ENCODE data around the gene PXMP2.

The PXMP2 gene

GRCh38 chr12:132687211-132688164 lies at the start of gene PXMP2, which contains the start of gene POLE:
Gene PXMP2 (plus strand): TSS chr12:132687587. CDS start chr12:132687671, 84 bp downstream.
Gene POLE (minus strand): TSS chr12:132687342. CDS start chr12:132687315, 27 bp downstream.
- peaks cover 11% of the 10 kb centered on the region for H3K4me1 ChIP-seq (ENCODE audit: control insufficient read depth, insufficient read depth, low read length)
- H3K9ac ChIP-seq (ENCODE audit: low read length): peak within 1 kb of the TSS; percentile 55
- H3K36me3 ChIP-seq (ENCODE audit: control insufficient read depth, insufficient read depth, low read length): no peaks in the 10 kb centered on the region
- H3K9me3 ChIP-seq (ENCODE audit: control insufficient read depth, low read length): no peaks in the 10 kb centered on the region
- no peak within 1 kb of the TSS for H3K4me3 ChIP-seq (ENCODE audit: low read length)
- H3K27me3 ChIP-seq (ENCODE audit: control insufficient read depth, insufficient read depth, low read length): no peaks in the 10 kb centered on the region

- H3K4me3 ChIP-seq (ENCODE audit: low read length): no peak overlapping the region
- no peaks in the 10 kb centered on the region for H3K27me3 ChIP-seq (ENCODE audit: control insufficient read depth, insufficient read depth, low read length)
- no peak overlapping the region for H3K9ac ChIP-seq (ENCODE audit: low read length)
- H3K36me3 ChIP-seq (ENCODE audit: control insufficient read depth, insufficient read depth, low read length): peaks cover 6% of the 10 kb centered on the region
- no peaks in the 10 kb centered on the region for H3K9me3 ChIP-seq (ENCODE audit: control insufficient read depth, low read length)
- H3K4me1 ChIP-seq (ENCODE audit: control insufficient read depth, insufficient read depth, low read length): no peaks in the 10 kb centered on the region
These were observed 49.6 kb upstream of the PXMP2 start for GRCh38 chr12:132637811-132638210.

DNA sequence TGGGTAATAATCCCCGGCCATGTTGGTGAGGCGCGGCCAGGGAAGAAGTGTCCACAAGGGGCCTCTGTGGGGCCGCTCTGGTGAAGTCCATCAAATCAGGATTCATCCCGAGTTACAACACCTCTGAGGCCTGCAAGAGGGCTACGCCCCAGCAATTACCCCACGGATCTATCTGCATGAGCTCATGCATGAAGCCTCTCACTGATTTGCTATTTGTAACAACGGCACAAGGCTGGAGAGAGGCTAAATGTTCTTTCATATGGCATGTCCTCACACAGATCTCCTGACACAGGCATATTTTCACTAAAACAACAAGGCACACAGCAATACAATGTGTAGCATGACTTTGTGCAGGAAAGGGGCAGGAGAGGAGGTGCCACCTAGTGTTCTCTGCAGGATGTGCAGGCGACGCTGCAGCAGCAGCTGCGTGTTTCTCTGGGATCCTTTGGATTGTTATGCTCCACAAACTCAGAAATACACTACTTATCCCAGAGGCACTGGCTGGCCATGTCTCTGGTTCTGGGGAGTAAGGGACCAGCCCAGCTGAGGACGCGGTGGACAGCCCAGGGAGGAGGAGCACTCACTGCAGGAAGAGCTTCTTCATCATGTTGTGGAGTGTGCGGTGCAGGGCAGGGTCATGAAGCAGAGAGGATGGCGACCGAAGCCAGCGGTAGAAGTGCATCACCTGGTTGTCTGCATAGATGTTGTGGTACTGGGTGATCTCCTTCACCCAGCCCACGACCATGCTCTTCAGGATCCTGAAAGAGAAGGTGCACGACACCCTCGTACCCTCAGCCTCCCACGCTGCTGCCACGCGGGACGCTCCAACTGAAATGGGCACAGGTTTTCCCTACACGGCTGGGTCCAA lies 48.6 kb upstream of the PXMP2 start:
- H3K4me1 ChIP-seq (ENCODE audit: control insufficient read depth, insufficient read depth, low read length): no peaks in the 10 kb centered on the region
- peaks cover 6% of the 10 kb centered on the region for H3K36me3 ChIP-seq (ENCODE audit: control insufficient read depth, insufficient read depth, low read length)
- H3K4me3 ChIP-seq (ENCODE audit: low read length): no peak overlapping the region
- H3K27me3 ChIP-seq (ENCODE audit: control insufficient read depth, insufficient read depth, low read length): no peaks in the 10 kb centered on the region
- no peaks in the 10 kb centered on the region for H3K9me3 ChIP-seq (ENCODE audit: control insufficient read depth, low read length)
- no peak overlapping the region for H3K9ac ChIP-seq (ENCODE audit: low read length)

GRCh38 chr12:132639956-132640520 lies 47.3 kb upstream of the PXMP2 start:
- peaks cover 6% of the 10 kb centered on the region for H3K36me3 ChIP-seq (ENCODE audit: control insufficient read depth, insufficient read depth, low read length)
- H3K9me3 ChIP-seq (ENCODE audit: control insufficient read depth, low read length): no peaks in the 10 kb centered on the region
- no peaks in the 10 kb centered on the region for H3K27me3 ChIP-seq (ENCODE audit: control insufficient read depth, insufficient read depth, low read length)
- no peaks in the 10 kb centered on the region for H3K4me1 ChIP-seq (ENCODE audit: control insufficient read depth, insufficient read depth, low read length)
- no peak overlapping the region for H3K4me3 ChIP-seq (ENCODE audit: low read length)
- H3K9ac ChIP-seq (ENCODE audit: low read length): no peak overlapping the region

DNA sequence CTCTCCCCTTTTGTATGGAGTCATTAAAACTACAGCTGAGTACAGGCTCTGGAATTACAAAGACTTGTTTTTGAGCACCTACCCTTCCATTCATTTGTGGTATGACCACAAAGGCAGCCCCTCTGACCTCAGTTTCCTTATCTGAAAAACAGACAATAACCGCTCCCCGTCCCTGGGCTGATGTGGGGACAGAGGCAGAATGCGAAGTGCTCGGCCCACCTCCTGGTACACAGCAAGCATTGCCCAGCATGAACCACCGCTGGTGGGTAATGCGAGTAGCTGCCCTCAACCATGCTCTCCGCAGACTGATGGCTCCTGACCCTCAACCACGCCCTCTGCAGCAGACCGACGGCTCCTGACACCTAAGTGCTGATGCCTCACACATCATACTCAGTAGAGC lies 46.5 kb upstream of the PXMP2 start:
- H3K36me3 ChIP-seq (ENCODE audit: control insufficient read depth, insufficient read depth, low read length): peaks cover 6% of the 10 kb centered on the region
- no peak overlapping the region for H3K9ac ChIP-seq (ENCODE audit: low read length)

GRCh38 chr12:132641811-132642650 lies 45.4 kb upstream of the PXMP2 start:
- Histone ChIP-seq H3K27me3 (ENCODE audit: control insufficient read depth, insufficient read depth, low read length) (no peaks in the 10 kb centered on the region), H3K9ac (ENCODE audit: low read length) (no peak overlapping the region), H3K9me3 (ENCODE audit: control insufficient read depth, low read length) (no peaks in the 10 kb centered on the region), H3K36me3 (ENCODE audit: control insufficient read depth, insufficient read depth, low read length) (peaks cover 6% of the 10 kb centered on the region), H3K4me3 (ENCODE audit: low read length) (no peak overlapping the region), H3K4me1 (ENCODE audit: control insufficient read depth, insufficient read depth, low read length) (no peaks in the 10 kb centered on the region)

More for the DNA sequence above, 46.5 kb upstream of the PXMP2 start:
- H3K4me1 ChIP-seq (ENCODE audit: control insufficient read depth, insufficient read depth, low read length): no peaks in the 10 kb centered on the region
- no peak overlapping the region for H3K4me3 ChIP-seq (ENCODE audit: low read length)
- H3K27me3 ChIP-seq (ENCODE audit: control insufficient read depth, insufficient read depth, low read length): no peaks in the 10 kb centered on the region
- H3K9me3 ChIP-seq (ENCODE audit: control insufficient read depth, low read length): no peaks in the 10 kb centered on the region

- H3K36me3 ChIP-seq (ENCODE audit: control insufficient read depth, insufficient read depth, low read length): peaks cover 11% of the 10 kb centered on the region
- H3K9me3 ChIP-seq (ENCODE audit: control insufficient read depth, low read length): no peaks in the 10 kb centered on the region
- H3K4me1 ChIP-seq (ENCODE audit: control insufficient read depth, insufficient read depth, low read length): no peaks in the 10 kb centered on the region
- H3K9ac ChIP-seq (ENCODE audit: low read length): no peak overlapping the region
- no peaks in the 10 kb centered on the region for H3K27me3 ChIP-seq (ENCODE audit: control insufficient read depth, insufficient read depth, low read length)
- H3K4me3 ChIP-seq (ENCODE audit: low read length): no peak overlapping the region
These were observed 44.2 kb upstream of the PXMP2 start for GRCh38 chr12:132642846-132643835.

GRCh38 chr12:132646850-132647249 lies 40.5 kb upstream of the PXMP2 start:
- Histone ChIP-seq H3K9me3 (ENCODE audit: control insufficient read depth, low read length) (no peaks in the 10 kb centered on the region), H3K4me1 (ENCODE audit: control insufficient read depth, insufficient read depth, low read length) (no peaks in the 10 kb centered on the region), H3K36me3 (ENCODE audit: control insufficient read depth, insufficient read depth, low read length) (peaks cover 9% of the 10 kb centered on the region), H3K4me3 (ENCODE audit: low read length) (no peak overlapping the region), H3K27me3 (ENCODE audit: control insufficient read depth, insufficient read depth, low read length) (no peaks in the 10 kb centered on the region), H3K9ac (ENCODE audit: low read length) (no peak overlapping the region)

GRCh38 chr12:132647858-132648257 lies 39.5 kb upstream of the PXMP2 start:
- H3K36me3 ChIP-seq (ENCODE audit: control insufficient read depth, insufficient read depth, low read length): peaks cover 9% of the 10 kb centered on the region

DNA sequence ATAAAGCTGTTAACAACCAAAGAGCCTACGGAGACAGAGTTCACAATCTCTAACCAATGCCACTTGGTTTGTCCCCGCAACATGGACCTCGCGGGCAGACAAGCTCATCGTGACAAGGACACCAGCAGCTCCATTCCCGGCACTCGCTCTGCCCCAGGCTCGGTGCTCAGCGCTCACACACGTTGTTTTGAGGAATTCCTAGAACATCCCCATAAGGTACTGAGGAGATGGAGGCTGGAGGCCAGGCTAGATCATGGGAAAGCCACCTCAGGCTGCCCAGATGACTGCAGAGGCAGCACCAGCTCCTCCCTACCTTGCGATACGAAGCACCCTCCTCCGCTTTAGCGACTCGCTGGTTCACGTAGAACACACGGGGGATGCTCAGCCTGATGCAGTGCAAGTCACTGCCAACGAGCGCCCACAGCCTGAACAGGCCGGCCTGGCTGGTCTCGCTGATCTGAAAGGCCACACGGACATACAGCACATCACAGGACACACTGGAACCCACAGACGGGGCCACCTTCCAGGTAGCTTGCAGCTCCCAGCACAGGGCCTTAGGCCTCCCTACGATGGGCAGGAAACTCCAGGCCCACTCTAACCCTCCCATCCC lies 38.7 kb upstream of the PXMP2 start:
- H3K36me3 ChIP-seq (ENCODE audit: control insufficient read depth, insufficient read depth, low read length): peaks cover 9% of the 10 kb centered on the region
- no peak overlapping the region for H3K4me3 ChIP-seq (ENCODE audit: low read length)
- H3K9me3 ChIP-seq (ENCODE audit: control insufficient read depth, low read length): no peaks in the 10 kb centered on the region
- H3K27me3 ChIP-seq (ENCODE audit: control insufficient read depth, insufficient read depth, low read length): no peaks in the 10 kb centered on the region
- H3K4me1 ChIP-seq (ENCODE audit: control insufficient read depth, insufficient read depth, low read length): no peaks in the 10 kb centered on the region
- H3K9ac ChIP-seq (ENCODE audit: low read length): no peak overlapping the region

More at GRCh38 chr12:132647858-132648257, 39.5 kb upstream of the PXMP2 start:
- Histone ChIP-seq H3K27me3 (ENCODE audit: control insufficient read depth, insufficient read depth, low read length) (no peaks in the 10 kb centered on the region), H3K4me1 (ENCODE audit: control insufficient read depth, insufficient read depth, low read length) (no peaks in the 10 kb centered on the region), H3K9ac (ENCODE audit: low read length) (no peak overlapping the region), H3K9me3 (ENCODE audit: control insufficient read depth, low read length) (no peaks in the 10 kb centered on the region), H3K4me3 (ENCODE audit: low read length) (no peak overlapping the region)
